Measurements from ENCODE around the gene ISLR2. TPM values are rescaled to one million over a fixed set of nuclear protein-coding genes. Genes with fewer than 3 reads are reported as not detected.

Gene ISLR2
- total RNA-seq, 1 experiment from 2014 or later: 0.05 TPM

DNA sequence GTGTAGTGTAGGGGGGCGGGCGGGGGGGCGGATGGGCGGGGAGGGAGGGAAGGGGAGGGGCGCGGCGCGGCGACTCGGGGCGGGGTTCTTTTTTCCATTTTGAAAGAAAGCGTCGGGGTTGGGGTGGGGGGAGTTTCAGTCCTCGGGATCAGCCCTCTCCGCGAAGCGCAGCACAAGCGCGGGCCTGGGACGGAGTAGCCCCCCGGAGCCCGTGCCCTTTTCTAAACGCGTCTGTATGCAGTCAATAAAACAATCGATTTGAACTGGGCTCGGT, 6.1 kb downstream of the ISLR2 start (continued):
- TF ChIP-seq EZH2phosphoT487 (IDR thresholded peaks at IDR 0.05; ENCODE audit: borderline replicate concordance) (no peak), ZBTB33 (IDR thresholded peaks at IDR 0.05; ENCODE audit: extremely low read depth, insufficient replicate concordance, low read length) (no peak), POLR2AphosphoS5 (IDR thresholded peaks at IDR 0.05; ENCODE audit: low read depth, low read length) (no peak), YY1 (IDR thresholded peaks at IDR 0.05; ENCODE audit: extremely low read depth, insufficient replicate concordance, low read depth, low read length) (no peak)

- H4K20me1 ChIP-seq (ENCODE audit: insufficient read depth): no peaks in the 10 kb centered on the region
- H3K9ac ChIP-seq (ENCODE audit: low read length): no peak overlapping the region
- intact Hi-C loops (cut with micrococcal nuclease): no loop called here
- H3K27me3 ChIP-seq (ENCODE audit: insufficient read depth, low read length): no peaks in the 10 kb centered on the region
- POLR2A ChIA-PET: no interaction called here
- H3K36me3 ChIP-seq (ENCODE audit: control insufficient read depth in 1 of 2, insufficient read depth in 2 of 2, low read length in 2 of 2): no peaks in the 10 kb centered on the region
- no peak overlapping the region for H3K27ac ChIP-seq (ENCODE audit: low read depth, low read length)
- no peaks in the 10 kb centered on the region for H3K4me1 ChIP-seq (ENCODE audit: control insufficient read depth in 1 of 2, insufficient read depth in 2 of 2, low read length in 2 of 2)
- RAD21 ChIA-PET (ENCODE audit: low non-redundant PET in 1 of 2, low total read pairs in 2 of 2, uncharacterized antibody in 2 of 2, unreplicated experiment in 2 of 2): no interaction called here
- H3K4me3 ChIP-seq (replicated peaks in 1 of 2; ENCODE audit: low read depth in 1 of 2, low read length in 2 of 2): no peak overlapping the region
- TF ChIP-seq ZBTB33 (IDR thresholded peaks at IDR 0.05; ENCODE audit: extremely low read depth, insufficient replicate concordance, low read length) (no peak), ZFX (IDR thresholded peaks at IDR 0.05) (no peak), POLR2A (IDR thresholded peaks at IDR 0.05; ENCODE audit: borderline replicate concordance, extremely low read depth, insufficient read depth, insufficient read length) (no peak), CEBPB (IDR thresholded peaks at IDR 0.05; ENCODE audit: low read depth) (no peak), FOSL1 (IDR thresholded peaks at IDR 0.05; ENCODE audit: low read depth) (no peak), YY1 (IDR thresholded peaks at IDR 0.05; ENCODE audit: extremely low read depth, insufficient replicate concordance, low read depth, low read length) (no peak), ZNF274 (IDR thresholded peaks at IDR 0.05; ENCODE audit: low read depth, low read length) (no peak), REST (IDR thresholded peaks at IDR 0.05; ENCODE audit: low read depth) (no peak), EZH2phosphoT487 (IDR thresholded peaks at IDR 0.05; ENCODE audit: borderline replicate concordance) (no peak), POLR2AphosphoS5 (IDR thresholded peaks at IDR 0.05; ENCODE audit: low read depth, low read length) (no peak), SRF (IDR thresholded peaks at IDR 0.05; ENCODE audit: low read depth) (no peak), SP1 (IDR thresholded peaks at IDR 0.05; ENCODE audit: low read depth) (no peak), TCF7L2 (IDR thresholded peaks at IDR 0.05; ENCODE audit: borderline replicate concordance, extremely low read depth, insufficient read depth, insufficient read length) (no peak), CBX3 (IDR thresholded peaks at IDR 0.05; ENCODE audit: low read depth) (no peak), ELF1 (IDR thresholded peaks at IDR 0.05; ENCODE audit: borderline replicate concordance, low read depth) (no peak), EGR1 (IDR thresholded peaks at IDR 0.05; ENCODE audit: low read depth) (no peak), SIN3A (IDR thresholded peaks at IDR 0.05; ENCODE audit: low read depth) (no peak), JUND (IDR thresholded peaks at IDR 0.05) (no peak)
- no peak overlapping the region for H2AFZ ChIP-seq (ENCODE audit: low read depth, low read length, poor library complexity, severe bottlenecking)
- H3K79me2 ChIP-seq (ENCODE audit: insufficient read depth, low read length): no peaks in the 10 kb centered on the region
- no peaks in the 10 kb centered on the region for H3K9me2 ChIP-seq (ENCODE audit: insufficient read depth)
- H3K4me2 ChIP-seq (ENCODE audit: low read length): no peak overlapping the region
- no peaks in the 10 kb centered on the region for H3K9me3 ChIP-seq (ENCODE audit: control insufficient read depth in 1 of 2, insufficient read depth in 1 of 2, low read depth in 1 of 2, low read length in 2 of 2)
- BruUV-seq (replicated peaks): no TSS peak
- ATAC-seq (no peak), DNase-seq (ENCODE audit: low read depth, low spot score) (no peak)
- CTCF ChIA-PET: no interaction called here
Measured at GRCh38 chr15:74136814-74137536, 6.6 kb downstream of the ISLR2 start.
